Measurements from ENCODE around the gene TBC1D14. TPM values are rescaled to one million over a fixed set of nuclear protein-coding genes. Genes with fewer than 3 reads are reported as not detected.
"Not testable (repeated sequence)": the region's sequence is repeated elsewhere in the genome, so short reads cannot be mapped to it uniquely, and the experiment has no call there.

The TBC1D14 gene
- total RNA-seq, 1 experiment from 2014 or later = 50.2 TPM

- H2BK20ac ChIP-seq (ENCODE audit: low read depth, low read length, poor library complexity, severe bottlenecking) = no peak overlapping the region
- H3K79me2 ChIP-seq (ENCODE audit: insufficient read depth, low read length) = no peaks in the 10 kb centered on the region
- no CpG with 5 or more reads among the region's 13 CpGs for WGBS (ENCODE audit: extremely low coverage, insufficient read length, low lambda C conversion rate)
- DNase-seq = no peak
- H3K36me3 Mint-ChIP-seq (ENCODE audit: insufficient read depth in 1 of 3, low read depth in 3 of 3) = no peaks in the 10 kb centered on the region
- H3T11ph ChIP-seq (ENCODE audit: low read length) = no peak overlapping the region
- no peak overlapping the region for H3K4me2 ChIP-seq (ENCODE audit: insufficient read depth, insufficient read length, low read length)
- no peak overlapping the region for H2AK5ac ChIP-seq (ENCODE audit: insufficient read length, low read length)
- no peak overlapping the region for H4K91ac ChIP-seq (ENCODE audit: insufficient read length, low read depth, low read length)
- no peaks in the 10 kb centered on the region for H3K79me1 ChIP-seq (ENCODE audit: insufficient read depth, low read depth, low read length, poor library complexity, severe bottlenecking)
- H4K5ac ChIP-seq (ENCODE audit: insufficient read length, low read depth, low read length) = no peak overlapping the region
- H3K4me1 Mint-ChIP-seq = peaks cover 26 to 32% of the 10 kb centered on the region in 2 experiments
- no peak overlapping the region for H3K23ac ChIP-seq (ENCODE audit: insufficient read length, low read depth, low read length)
- H3K9me3 Mint-ChIP-seq = no peaks in the 10 kb centered on the region; a peak in 1 of 5 replicates
- no peak overlapping the region for H2BK120ac ChIP-seq (ENCODE audit: low read depth, low read length, poor library complexity, severe bottlenecking)
- no peaks in the 10 kb centered on the region for H3K9me3 ChIP-seq (ENCODE audit: control insufficient read depth, low read depth, low read length)
- H3K56ac ChIP-seq (ENCODE audit: insufficient read length, low read depth, low read length) = no peak overlapping the region
- H3K23me2 ChIP-seq (ENCODE audit: insufficient read length, low read depth, low read length, poor library complexity, severe bottlenecking) = peaks cover 16% of the 10 kb centered on the region
- H3K27ac ChIP-seq (ENCODE audit: insufficient read length, low read depth, low read length) = no peak overlapping the region
- no peaks in the 10 kb centered on the region for H3K27me3 ChIP-seq (ENCODE audit: insufficient read depth, low read length)
- H4K20me1 ChIP-seq (ENCODE audit: control insufficient read depth, insufficient read depth, insufficient read length) = no peaks in the 10 kb centered on the region
- no peak overlapping the region for H3K9ac ChIP-seq (ENCODE audit: extremely low read depth, insufficient read length, low read length)
- no peak for TF ChIP-seq CTCF (conservative IDR thresholded peaks at IDR 0.05)
- H2BK5ac ChIP-seq (ENCODE audit: insufficient read length, low read length) = no peak overlapping the region
- H3K4me3 Mint-ChIP-seq = no peak overlapping the region
- H3K14ac ChIP-seq (ENCODE audit: insufficient read depth, low read length) = no peak overlapping the region
- no peak overlapping the region; a peak in 1 of 7 replicates for H3K27ac Mint-ChIP-seq
- H3K4ac ChIP-seq (ENCODE audit: low read depth, low read length) = no peak overlapping the region
- H4K8ac ChIP-seq (replicated peaks; ENCODE audit: insufficient read length, low read depth, low read length) = no peak overlapping the region
- no peak overlapping the region for H2AFZ ChIP-seq (ENCODE audit: low read length)
- no peak overlapping the region for H3K18ac ChIP-seq (ENCODE audit: insufficient read length, low read depth, low read length)
- H2BK12ac ChIP-seq (ENCODE audit: insufficient read length, low read depth, low read length) = no peak overlapping the region
- peaks cover under 1% of the 10 kb centered on the region; the same call in 1 of the 2 replicates for H3K4me1 ChIP-seq (ENCODE audit: insufficient read depth, low read length)
- H3K27me3 Mint-ChIP-seq (ENCODE audit: low read depth) = peaks cover 32% of the 10 kb centered on the region
- no peak overlapping the region for H2BK15ac ChIP-seq (ENCODE audit: low read depth, low read length)
Observed at GRCh38 chr4:6905516-6906445, 3.8 kb upstream of the TBC1D14 start.

DNA sequence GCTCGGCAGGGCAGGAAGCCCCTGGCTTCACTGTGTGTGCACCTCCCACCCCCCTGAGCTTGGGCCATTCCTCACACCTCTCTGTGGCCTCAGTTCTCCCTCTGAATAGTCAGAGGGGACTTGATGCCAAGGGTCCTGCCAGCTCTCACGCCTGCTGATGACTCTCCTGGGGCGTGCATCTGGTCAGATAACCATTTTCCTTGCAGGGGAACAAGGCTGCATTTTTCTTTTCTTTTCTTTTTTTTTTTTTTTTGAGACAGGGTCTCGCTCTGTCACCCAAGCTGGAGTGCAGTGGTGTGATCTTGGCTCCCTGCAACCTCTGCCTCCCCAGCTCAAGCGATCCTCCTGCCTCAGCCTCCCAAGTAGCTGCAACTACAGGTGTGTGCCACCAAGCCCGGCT lies 3.1 kb upstream of the TBC1D14 start:
- WGBS (ENCODE audit: extremely low coverage, insufficient read length, low lambda C conversion rate) = no CpG with 5 or more reads among the region's 6 CpGs
- H2BK5ac ChIP-seq (ENCODE audit: insufficient read length, low read length); H3K4me3 Mint-ChIP-seq; H3K4ac ChIP-seq (ENCODE audit: low read depth, low read length); H4K91ac ChIP-seq (ENCODE audit: insufficient read length, low read depth, low read length); DNase-seq; H3K9me3 ChIP-seq (ENCODE audit: control insufficient read depth, low read depth, low read length); H4K5ac ChIP-seq (ENCODE audit: insufficient read length, low read depth, low read length); H3T11ph ChIP-seq (ENCODE audit: low read length); H2BK120ac ChIP-seq (ENCODE audit: low read depth, low read length, poor library complexity, severe bottlenecking); H3K36me3 Mint-ChIP-seq (ENCODE audit: insufficient read depth in 1 of 3, low read depth in 3 of 3); H3K56ac ChIP-seq (ENCODE audit: insufficient read length, low read depth, low read length); H2AFZ ChIP-seq (ENCODE audit: low read length); H3K27ac ChIP-seq (ENCODE audit: insufficient read length, low read depth, low read length); H3K27me3 ChIP-seq (ENCODE audit: insufficient read depth, low read length); H3K4me2 ChIP-seq (ENCODE audit: insufficient read depth, insufficient read length, low read length); H3K79me2 ChIP-seq (ENCODE audit: insufficient read depth, low read length); H3K4me1 ChIP-seq (ENCODE audit: insufficient read depth, low read length); H4K8ac ChIP-seq (replicated peaks; ENCODE audit: insufficient read length, low read depth, low read length); H3K18ac ChIP-seq (ENCODE audit: insufficient read length, low read depth, low read length); H3K9ac ChIP-seq (ENCODE audit: extremely low read depth, insufficient read length, low read length); H3K27ac Mint-ChIP-seq; H2BK15ac ChIP-seq (ENCODE audit: low read depth, low read length); H3K14ac ChIP-seq (ENCODE audit: insufficient read depth, low read length); H3K79me1 ChIP-seq (ENCODE audit: insufficient read depth, low read depth, low read length, poor library complexity, severe bottlenecking); H3K9me3 Mint-ChIP-seq; H4K20me1 ChIP-seq (ENCODE audit: control insufficient read depth, insufficient read depth, insufficient read length); H2AK5ac ChIP-seq (ENCODE audit: insufficient read length, low read length); H3K23ac ChIP-seq (ENCODE audit: insufficient read length, low read depth, low read length); H2BK12ac ChIP-seq (ENCODE audit: insufficient read length, low read depth, low read length); H2BK20ac ChIP-seq (ENCODE audit: low read depth, low read length, poor library complexity, severe bottlenecking): not testable (repeated sequence)
- peaks cover 31 to 38% of the 10 kb centered on the region in 2 experiments for H3K4me1 Mint-ChIP-seq
- H3K27me3 Mint-ChIP-seq (ENCODE audit: low read depth) = peaks cover 34% of the 10 kb centered on the region
- peaks cover 18% of the 10 kb centered on the region for H3K23me2 ChIP-seq (ENCODE audit: insufficient read length, low read depth, low read length, poor library complexity, severe bottlenecking)
